AG08396 (cell line): ENCODE measurements around the gene SNHG17.
"Not testable (repeated sequence)": the region's sequence is repeated elsewhere in the genome, so short reads cannot be mapped to it uniquely, and the experiment has no call there.

Experiments
- DNase-seq: peaks from one replicate; pipeline ENCODE4 v3.0.0; 2012; ENCODE audit warnings: low spot score, mixed read lengths

SNHG17 gene

GRCh38 chr20:38434770-38435554 lies at the start of gene SNHG17:
Gene SNHG17, minus strand, starts transcription at chr20:38435328.
- DNase-seq: peak; percentile 83

DNA sequence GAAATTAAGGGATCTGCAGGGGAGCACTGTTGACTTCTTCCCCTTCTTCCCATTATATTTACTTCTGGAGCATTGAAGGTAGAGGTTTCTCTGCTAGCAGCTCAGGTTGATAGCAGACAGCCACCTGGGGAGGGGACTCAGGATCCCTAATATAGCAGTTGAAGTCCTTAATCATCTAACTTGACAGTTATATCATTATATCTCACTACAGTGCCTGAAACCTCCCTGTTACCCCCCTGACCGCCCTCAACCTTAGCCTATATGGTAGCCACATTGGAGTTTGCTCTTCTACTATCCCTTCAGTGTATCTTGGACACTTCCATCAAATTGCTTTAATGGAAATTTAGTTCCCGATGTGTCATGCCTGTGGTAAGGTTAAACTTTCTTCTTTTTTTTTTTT lies 44.5 kb upstream of the SNHG17 start:
- no peak for DNase-seq

- no peak for DNase-seq
These were observed 42.6 kb upstream of the SNHG17 start for GRCh38 chr20:38477747-38478146.

- no peak for DNase-seq
These were observed 38.3 kb upstream of the SNHG17 start for GRCh38 chr20:38473367-38473795.

DNA sequence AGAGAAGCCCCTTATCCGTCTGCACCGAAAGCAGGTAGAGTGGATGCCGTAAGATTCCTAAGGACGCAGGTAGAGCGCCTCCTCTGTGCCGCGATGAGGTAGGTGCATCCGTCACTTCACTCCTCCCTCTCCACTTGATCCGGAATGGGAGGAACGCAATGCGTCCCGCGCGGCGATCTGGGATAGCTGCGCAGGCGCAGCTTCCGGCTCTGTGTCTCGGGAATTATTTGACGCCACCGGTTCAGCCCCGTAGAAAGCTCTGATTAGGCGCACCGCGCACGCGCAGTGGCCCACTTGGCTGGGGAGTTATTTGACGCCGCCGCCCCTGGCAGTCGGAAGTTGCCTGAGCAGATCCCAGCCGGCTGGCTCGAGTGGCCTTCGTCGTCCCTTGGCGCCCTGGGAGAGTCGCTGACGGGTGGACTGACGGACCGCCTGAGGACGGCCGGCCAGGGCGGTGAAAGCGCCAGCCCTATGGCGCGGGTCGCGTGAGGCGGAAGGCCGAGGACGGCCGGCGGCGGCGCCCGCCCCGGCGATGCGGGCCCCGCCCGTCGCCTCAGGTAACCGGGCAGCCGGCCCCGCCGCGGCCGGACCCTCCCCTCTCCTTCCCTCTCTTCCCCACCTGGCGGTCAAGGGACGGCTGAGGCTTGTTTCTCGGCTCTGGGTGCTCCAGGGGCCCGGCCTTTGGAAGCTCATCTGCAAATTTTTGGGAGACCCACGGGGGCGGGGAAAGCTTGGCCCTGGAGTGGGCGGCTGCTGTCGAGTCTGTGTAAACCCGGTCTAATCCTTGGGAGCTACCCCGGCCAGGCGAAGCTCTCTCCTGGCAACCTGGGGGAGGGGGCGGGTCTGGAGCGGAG lies 37.6 kb upstream of the SNHG17 start, which contains the start of gene RALGAPB:
RALGAPB (plus strand) TSS at position 331 of the 854 bp plus-strand sequence. CDS start 15,590 bp downstream, outside the sequence.
- DNase-seq: peak; percentile 98

DNA sequence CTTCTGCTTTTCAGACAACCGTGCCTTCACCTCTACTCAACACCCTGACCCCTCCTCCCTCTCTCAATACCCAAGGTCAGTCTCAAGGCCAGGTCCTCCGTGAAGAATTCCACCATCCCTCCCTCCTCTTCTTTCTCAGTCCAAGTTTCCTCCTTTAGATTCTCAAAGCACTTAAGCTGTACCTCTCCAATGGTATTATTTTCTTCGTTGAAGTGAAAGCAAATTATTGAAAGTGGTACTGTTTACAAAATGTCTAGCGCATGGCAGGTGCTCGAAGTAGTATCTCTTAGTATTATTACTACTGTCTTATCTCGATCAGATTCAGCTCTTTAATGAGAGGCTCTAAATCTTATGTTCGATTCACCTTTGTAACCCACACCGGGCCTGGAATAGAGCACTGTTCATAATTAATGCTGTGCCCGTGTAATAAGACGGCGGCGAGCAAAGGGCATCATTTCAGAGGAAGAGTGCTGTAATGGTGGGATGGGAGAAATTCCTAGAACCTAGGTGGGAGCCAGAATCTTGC lies 36.9 kb upstream of the SNHG17 start:
- no peak for DNase-seq

DNA sequence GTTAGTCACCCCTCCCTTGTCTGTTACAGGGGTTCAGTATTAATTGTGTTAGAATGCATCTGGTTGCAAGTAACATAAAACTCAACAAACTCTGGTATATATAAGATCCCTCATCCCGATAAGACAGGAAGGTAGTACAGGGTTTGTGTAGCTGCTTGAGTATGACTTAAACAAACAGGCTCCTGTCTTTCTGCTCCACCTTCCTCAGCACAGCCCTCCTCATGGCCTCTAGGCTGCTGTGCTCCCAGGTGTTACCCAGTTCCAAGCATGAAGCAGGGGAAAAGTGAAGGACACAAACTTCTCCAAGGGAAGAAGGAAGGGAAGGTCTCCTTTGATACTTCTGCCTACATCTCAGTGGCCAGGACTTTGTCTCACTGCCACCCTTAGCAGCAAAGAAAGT lies 36.1 kb upstream of the SNHG17 start:
- no peak for DNase-seq

DNA sequence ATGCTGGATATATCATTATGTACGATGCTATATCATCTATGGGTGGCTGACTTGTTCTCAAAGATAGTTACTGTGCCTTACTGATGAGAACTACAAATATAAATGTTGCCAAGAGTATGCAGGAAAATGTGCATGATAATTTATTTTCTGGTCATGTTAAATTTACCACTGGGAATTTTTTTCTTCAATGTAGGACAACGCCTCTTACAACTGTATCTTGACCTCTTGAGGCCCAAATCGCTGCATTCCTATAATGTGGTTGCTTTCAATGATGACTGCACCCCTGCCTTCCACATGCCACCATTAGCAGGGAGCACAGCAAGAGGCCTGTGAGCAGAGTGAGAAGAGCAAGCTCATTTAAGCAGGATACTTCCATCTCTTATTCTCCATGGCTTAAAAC lies 31.9 kb upstream of the SNHG17 start:
- no peak for DNase-seq

DNA sequence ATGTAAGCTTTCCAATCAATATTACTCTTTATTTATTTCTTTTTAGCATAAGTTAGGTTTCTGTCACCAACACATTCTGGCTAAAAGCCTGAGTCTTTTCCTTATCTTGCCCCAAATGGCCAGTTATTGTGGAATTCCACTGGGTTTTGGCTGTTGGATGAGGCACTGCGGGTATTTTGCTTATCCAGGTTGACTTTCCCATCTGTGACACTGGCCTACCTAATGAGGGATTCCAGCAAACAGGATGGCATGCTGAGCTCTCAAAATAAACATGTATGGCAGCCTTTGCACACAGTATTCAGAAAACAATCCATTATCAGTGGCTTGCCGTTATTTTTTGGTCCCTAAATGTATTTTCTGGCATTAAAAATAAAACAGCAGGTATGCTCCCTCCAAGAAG lies 31.0 kb upstream of the SNHG17 start:
- DNase-seq: no peak

- not testable (repeated sequence) for DNase-seq
These were observed 26.4 kb upstream of the SNHG17 start for GRCh38 chr20:38461569-38461968.

DNA sequence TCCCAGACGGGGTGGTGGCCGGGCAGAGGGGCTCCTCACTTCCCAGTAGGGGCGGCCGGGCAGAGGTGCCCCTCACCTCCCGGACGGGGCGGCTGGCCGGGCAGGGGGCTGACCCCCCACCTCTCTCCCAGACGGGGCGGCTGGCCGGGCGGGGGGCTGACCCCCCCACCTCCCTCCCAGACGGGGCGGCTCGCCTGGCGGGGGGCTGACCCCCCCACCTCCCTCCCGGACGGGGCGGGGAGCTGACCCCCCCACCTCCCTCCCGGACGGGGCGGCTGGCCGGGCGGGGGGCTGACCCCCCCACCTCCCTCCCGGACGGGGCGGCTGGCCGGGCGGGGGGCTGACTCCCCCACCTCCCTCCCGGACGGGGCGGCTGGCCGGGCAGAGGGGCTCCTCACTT lies 26.0 kb upstream of the SNHG17 start:
- DNase-seq: not testable (repeated sequence)

GRCh38 chr20:38460631-38461030 lies 25.5 kb upstream of the SNHG17 start:
- DNase-seq: not testable (repeated sequence)

GRCh38 chr20:38460040-38460623 lies 25.0 kb upstream of the SNHG17 start:
- DNase-seq: no peak

- DNase-seq: no peak
These were observed 23.2 kb upstream of the SNHG17 start for GRCh38 chr20:38458314-38458713.

- no peak for DNase-seq
These were observed 19.7 kb upstream of the SNHG17 start for GRCh38 chr20:38454556-38455473.

GRCh38 chr20:38453941-38454340 lies 18.8 kb upstream of the SNHG17 start:
- no peak for DNase-seq

GRCh38 chr20:38452880-38453624 lies 17.9 kb upstream of the SNHG17 start:
- DNase-seq: peak; percentile 32

GRCh38 chr20:38450412-38450975 lies 15.4 kb upstream of the SNHG17 start:
- DNase-seq: no peak

DNA sequence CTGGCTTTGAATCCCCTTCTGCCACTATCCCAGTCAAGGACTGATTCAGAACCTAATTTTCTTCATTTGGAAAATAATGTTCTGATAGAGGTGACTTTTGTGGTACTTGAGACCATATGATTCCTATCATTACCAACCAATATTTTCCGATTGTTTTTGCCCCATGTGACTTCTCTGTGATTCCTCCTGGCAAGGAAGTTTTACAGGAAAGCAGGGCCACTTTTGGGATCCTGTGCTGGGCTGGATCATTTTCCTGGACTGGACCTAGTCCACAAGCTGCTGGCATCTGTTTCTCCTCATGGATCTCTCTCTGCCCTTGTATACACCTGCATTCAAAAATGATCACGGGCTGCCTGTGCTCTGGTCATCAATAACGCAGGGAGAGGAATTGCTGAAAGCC lies 13.9 kb upstream of the SNHG17 start:
- DNase-seq: no peak
